ENCODE results near the gene PNPLA3.
"Not testable (repeated sequence)": the region's sequence is repeated elsewhere in the genome, so short reads cannot be mapped to it uniquely, and the experiment has no call there.

PNPLA3 gene

GRCh38 chr22:43901976-43902643 is 21.5 kb upstream of the PNPLA3 start:
- TF ChIP-seq CTCF (IDR thresholded peaks at IDR 0.05; ENCODE audit: insufficient read depth, low read length) (no peak), GABPA (IDR thresholded peaks at IDR 0.05; ENCODE audit: low read depth) (no peak), REST (IDR thresholded peaks at IDR 0.05; ENCODE audit: insufficient replicate concordance, low read depth) (no peak), SPI1 (IDR thresholded peaks at IDR 0.05; ENCODE audit: borderline replicate concordance, low read depth) (no peak), POLR2AphosphoS5 (IDR thresholded peaks at IDR 0.05; ENCODE audit: low read depth) (no peak)
- no peak for DNase-seq (ENCODE audit: low read depth in 1 of 2, low spot score in 1 of 2)
- Histone ChIP-seq H3K4me3 (replicated peaks; ENCODE audit: insufficient read depth, low read length) (no peak overlapping the region), H3K27ac (replicated peaks) (no peak overlapping the region), H3K27me3 (ENCODE audit: insufficient read depth, poor library complexity, severe bottlenecking) (peaks cover 6% of the 10 kb centered on the region)

- not testable (repeated sequence) for H3K27ac ChIP-seq (replicated peaks); H3K4me3 ChIP-seq (replicated peaks; ENCODE audit: insufficient read depth, low read length); DNase-seq (ENCODE audit: low read depth in 1 of 2, low spot score in 1 of 2)
These were observed 20.6 kb upstream of the PNPLA3 start for GRCh38 chr22:43903033-43903432.

GRCh38 chr22:43904412-43904811 is 19.2 kb upstream of the PNPLA3 start:
- H3K27me3 ChIP-seq (ENCODE audit: insufficient read depth, poor library complexity, severe bottlenecking); H3K27ac ChIP-seq (replicated peaks); H3K4me3 ChIP-seq (replicated peaks; ENCODE audit: insufficient read depth, low read length): not testable (repeated sequence)
- DNase-seq (ENCODE audit: low read depth in 1 of 2, low spot score in 1 of 2): peak in 1 of 2 experiments; percentile 43

More at GRCh38 chr22:43903033-43903432, 20.6 kb upstream of the PNPLA3 start:
- not testable (repeated sequence) for H3K27me3 ChIP-seq (ENCODE audit: insufficient read depth, poor library complexity, severe bottlenecking)

- Histone ChIP-seq H3K4me3 (replicated peaks; ENCODE audit: insufficient read depth, low read length) (no peak overlapping the region), H3K27me3 (ENCODE audit: insufficient read depth, poor library complexity, severe bottlenecking) (no peaks in the 10 kb centered on the region), H3K27ac (replicated peaks) (no peak overlapping the region)
- no peak for DNase-seq (ENCODE audit: low read depth in 1 of 2, low spot score in 1 of 2)
- no peak for TF ChIP-seq GABPA (IDR thresholded peaks at IDR 0.05; ENCODE audit: low read depth)
- no peak for TF ChIP-seq POLR2AphosphoS5 (IDR thresholded peaks at IDR 0.05; ENCODE audit: low read depth)
- no peak for TF ChIP-seq SPI1 (IDR thresholded peaks at IDR 0.05; ENCODE audit: borderline replicate concordance, low read depth)
- TF ChIP-seq REST (IDR thresholded peaks at IDR 0.05; ENCODE audit: insufficient replicate concordance, low read depth): peak; percentile 20
These were observed 17.9 kb upstream of the PNPLA3 start for GRCh38 chr22:43905681-43906080.

- TF ChIP-seq REST (IDR thresholded peaks at IDR 0.05; ENCODE audit: insufficient replicate concordance, low read depth) (no peak), SPI1 (IDR thresholded peaks at IDR 0.05; ENCODE audit: borderline replicate concordance, low read depth) (no peak), POLR2AphosphoS5 (IDR thresholded peaks at IDR 0.05; ENCODE audit: low read depth) (no peak), GABPA (IDR thresholded peaks at IDR 0.05; ENCODE audit: low read depth) (no peak), CTCF (IDR thresholded peaks at IDR 0.05; ENCODE audit: insufficient read depth, low read length) (no peak)
- Histone ChIP-seq H3K27me3 (ENCODE audit: insufficient read depth, poor library complexity, severe bottlenecking) (no peaks in the 10 kb centered on the region), H3K4me3 (replicated peaks; ENCODE audit: insufficient read depth, low read length) (no peak overlapping the region), H3K27ac (replicated peaks) (no peak overlapping the region)
- no peak for DNase-seq (ENCODE audit: low read depth in 1 of 2, low spot score in 1 of 2)
These were observed 13.9 kb upstream of the PNPLA3 start for GRCh38 chr22:43909708-43910107.
